HG03060 (cell line): ENCODE data around the gene RPL31.
"Not testable (repeated sequence)": the region's sequence is repeated elsewhere in the genome, so short reads cannot be mapped to it uniquely, and the experiment has no call there.

Source experiments
- ATAC-seq: cut with Tn5 transposase; IDR thresholded peaks from one replicate; pipeline ENCODE4 v1.9.1; 2021; ENCODE audit warnings: low read depth, moderate number of reproducible peaks; ENCODE audit not compliant: unreplicated experiment

The RPL31 gene

GRCh38 chr2:101023327-101024107 is 21.4 kb downstream of the RPL31 start:
- no peak for ATAC-seq

- no peak for ATAC-seq
Observed at GRCh38 chr2:101025561-101025960, 23.5 kb downstream of the RPL31 start.

- ATAC-seq: no peak
Observed at GRCh38 chr2:101026253-101026701, 24.2 kb downstream of the RPL31 start.

GRCh38 chr2:101026923-101027469 is 24.9 kb downstream of the RPL31 start:
- ATAC-seq: no peak

GRCh38 chr2:101027852-101028251 is 25.8 kb downstream of the RPL31 start:
- ATAC-seq: no peak

GRCh38 chr2:101030866-101031554 is 28.9 kb downstream of the RPL31 start:
- ATAC-seq: no peak

GRCh38 chr2:101032084-101032776 is 30.1 kb downstream of the RPL31 start:
- ATAC-seq: no peak

- no peak for ATAC-seq
Observed at GRCh38 chr2:101036562-101036961, 34.5 kb downstream of the RPL31 start.

- no peak for ATAC-seq
Observed at GRCh38 chr2:101037161-101037755, 35.2 kb downstream of the RPL31 start.

- no peak for ATAC-seq
Observed at GRCh38 chr2:101038455-101039255, 36.6 kb downstream of the RPL31 start.

GRCh38 chr2:101040072-101040471 is 38.0 kb downstream of the RPL31 start:
- no peak for ATAC-seq

- no peak for ATAC-seq
Observed at GRCh38 chr2:101040761-101041160, 38.7 kb downstream of the RPL31 start.

- ATAC-seq: no peak
Observed at GRCh38 chr2:101041413-101041812, 39.3 kb downstream of the RPL31 start.

- no peak for ATAC-seq
Observed at GRCh38 chr2:101045330-101045729, 43.2 kb downstream of the RPL31 start.

GRCh38 chr2:101047075-101047766 is 45.1 kb downstream of the RPL31 start:
- no peak for ATAC-seq

- no peak for ATAC-seq
Observed at GRCh38 chr2:101047774-101048173, 45.7 kb downstream of the RPL31 start.

- ATAC-seq: no peak
Observed at GRCh38 chr2:101048756-101049155, 46.7 kb downstream of the RPL31 start.

GRCh38 chr2:101050886-101051285 is 48.8 kb downstream of the RPL31 start:
- not testable (repeated sequence) for ATAC-seq

GRCh38 chr2:101052147-101052546 is 50.1 kb downstream of the RPL31 start:
- no peak for ATAC-seq
